ENCODE data around the gene SPATA24. TPM values are rescaled to one million over a fixed set of nuclear protein-coding genes. Genes with fewer than 3 reads are reported as not detected.

Gene SPATA24
- total and polyA plus RNA-seq, 2 of the 13 experiments (the other 11 are each of a cell fraction or from before 2014, with no cell fraction given) = 6.0 to 11.1 TPM

DNA sequence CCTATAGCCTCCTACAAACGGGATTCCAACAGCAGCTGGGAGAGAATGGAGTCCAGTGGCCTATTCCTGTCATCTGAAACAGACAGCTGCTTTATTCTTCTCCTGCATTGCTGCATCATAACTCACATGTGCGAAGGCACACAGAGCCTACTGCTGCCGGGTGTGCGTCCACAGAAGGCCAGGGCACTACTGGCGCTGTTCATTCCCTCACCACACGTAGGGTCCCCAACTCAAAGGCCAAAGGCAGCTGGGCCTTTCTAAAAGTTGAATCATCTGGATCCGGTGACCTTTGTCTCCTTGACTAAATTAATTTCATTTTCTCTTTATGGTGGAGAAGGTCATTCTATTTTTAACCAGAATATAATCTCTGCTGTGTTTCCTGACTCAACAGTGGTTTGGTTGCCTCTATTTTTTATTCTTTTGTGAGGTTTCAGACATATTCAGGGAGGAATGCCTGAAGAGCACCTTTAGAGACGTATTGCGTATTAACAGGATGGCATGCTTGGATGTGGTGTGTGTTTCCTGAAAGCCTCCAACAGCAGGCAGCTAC, 10.8 kb upstream of the SPATA24 start (continued):
- TF ChIP-seq, protein P1, sequence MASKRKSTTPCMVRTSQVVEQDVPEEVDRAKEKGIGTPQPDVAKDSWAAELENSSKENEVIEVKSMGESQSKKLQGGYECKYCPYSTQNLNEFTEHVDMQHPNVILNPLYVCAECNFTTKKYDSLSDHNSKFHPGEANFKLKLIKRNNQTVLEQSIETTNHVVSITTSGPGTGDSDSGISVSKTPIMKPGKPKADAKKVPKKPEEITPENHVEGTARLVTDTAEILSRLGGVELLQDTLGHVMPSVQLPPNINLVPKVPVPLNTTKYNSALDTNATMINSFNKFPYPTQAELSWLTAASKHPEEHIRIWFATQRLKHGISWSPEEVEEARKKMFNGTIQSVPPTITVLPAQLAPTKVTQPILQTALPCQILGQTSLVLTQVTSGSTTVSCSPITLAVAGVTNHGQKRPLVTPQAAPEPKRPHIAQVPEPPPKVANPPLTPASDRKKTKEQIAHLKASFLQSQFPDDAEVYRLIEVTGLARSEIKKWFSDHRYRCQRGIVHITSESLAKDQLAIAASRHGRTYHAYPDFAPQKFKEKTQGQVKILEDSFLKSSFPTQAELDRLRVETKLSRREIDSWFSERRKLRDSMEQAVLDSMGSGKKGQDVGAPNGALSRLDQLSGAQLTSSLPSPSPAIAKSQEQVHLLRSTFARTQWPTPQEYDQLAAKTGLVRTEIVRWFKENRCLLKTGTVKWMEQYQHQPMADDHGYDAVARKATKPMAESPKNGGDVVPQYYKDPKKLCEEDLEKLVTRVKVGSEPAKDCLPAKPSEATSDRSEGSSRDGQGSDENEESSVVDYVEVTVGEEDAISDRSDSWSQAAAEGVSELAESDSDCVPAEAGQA (IDR thresholded peaks at IDR 0.05; ENCODE audit: low read depth) = no peak
- TF ChIP-seq, protein P1 (CRISPR knock-in tag; IDR thresholded peaks at IDR 0.05; ENCODE audit: borderline replicate concordance) = no peak
- TF ChIP-seq, protein P2, sequence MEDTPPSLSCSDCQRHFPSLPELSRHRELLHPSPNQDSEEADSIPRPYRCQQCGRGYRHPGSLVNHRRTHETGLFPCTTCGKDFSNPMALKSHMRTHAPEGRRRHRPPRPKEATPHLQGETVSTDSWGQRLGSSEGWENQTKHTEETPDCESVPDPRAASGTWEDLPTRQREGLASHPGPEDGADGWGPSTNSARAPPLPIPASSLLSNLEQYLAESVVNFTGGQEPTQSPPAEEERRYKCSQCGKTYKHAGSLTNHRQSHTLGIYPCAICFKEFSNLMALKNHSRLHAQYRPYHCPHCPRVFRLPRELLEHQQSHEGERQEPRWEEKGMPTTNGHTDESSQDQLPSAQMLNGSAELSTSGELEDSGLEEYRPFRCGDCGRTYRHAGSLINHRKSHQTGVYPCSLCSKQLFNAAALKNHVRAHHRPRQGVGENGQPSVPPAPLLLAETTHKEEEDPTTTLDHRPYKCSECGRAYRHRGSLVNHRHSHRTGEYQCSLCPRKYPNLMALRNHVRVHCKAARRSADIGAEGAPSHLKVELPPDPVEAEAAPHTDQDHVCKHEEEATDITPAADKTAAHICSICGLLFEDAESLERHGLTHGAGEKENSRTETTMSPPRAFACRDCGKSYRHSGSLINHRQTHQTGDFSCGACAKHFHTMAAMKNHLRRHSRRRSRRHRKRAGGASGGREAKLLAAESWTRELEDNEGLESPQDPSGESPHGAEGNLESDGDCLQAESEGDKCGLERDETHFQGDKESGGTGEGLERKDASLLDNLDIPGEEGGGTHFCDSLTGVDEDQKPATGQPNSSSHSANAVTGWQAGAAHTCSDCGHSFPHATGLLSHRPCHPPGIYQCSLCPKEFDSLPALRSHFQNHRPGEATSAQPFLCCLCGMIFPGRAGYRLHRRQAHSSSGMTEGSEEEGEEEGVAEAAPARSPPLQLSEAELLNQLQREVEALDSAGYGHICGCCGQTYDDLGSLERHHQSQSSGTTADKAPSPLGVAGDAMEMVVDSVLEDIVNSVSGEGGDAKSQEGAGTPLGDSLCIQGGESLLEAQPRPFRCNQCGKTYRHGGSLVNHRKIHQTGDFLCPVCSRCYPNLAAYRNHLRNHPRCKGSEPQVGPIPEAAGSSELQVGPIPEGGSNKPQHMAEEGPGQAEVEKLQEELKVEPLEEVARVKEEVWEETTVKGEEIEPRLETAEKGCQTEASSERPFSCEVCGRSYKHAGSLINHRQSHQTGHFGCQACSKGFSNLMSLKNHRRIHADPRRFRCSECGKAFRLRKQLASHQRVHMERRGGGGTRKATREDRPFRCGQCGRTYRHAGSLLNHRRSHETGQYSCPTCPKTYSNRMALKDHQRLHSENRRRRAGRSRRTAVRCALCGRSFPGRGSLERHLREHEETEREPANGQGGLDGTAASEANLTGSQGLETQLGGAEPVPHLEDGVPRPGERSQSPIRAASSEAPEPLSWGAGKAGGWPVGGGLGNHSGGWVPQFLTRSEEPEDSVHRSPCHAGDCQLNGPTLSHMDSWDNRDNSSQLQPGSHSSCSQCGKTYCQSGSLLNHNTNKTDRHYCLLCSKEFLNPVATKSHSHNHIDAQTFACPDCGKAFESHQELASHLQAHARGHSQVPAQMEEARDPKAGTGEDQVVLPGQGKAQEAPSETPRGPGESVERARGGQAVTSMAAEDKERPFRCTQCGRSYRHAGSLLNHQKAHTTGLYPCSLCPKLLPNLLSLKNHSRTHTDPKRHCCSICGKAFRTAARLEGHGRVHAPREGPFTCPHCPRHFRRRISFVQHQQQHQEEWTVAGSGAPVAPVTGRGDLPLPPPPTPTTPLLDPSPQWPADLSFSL (CRISPR knock-in tag; IDR thresholded peaks at IDR 0.05) = no peak

Data from HepG2 (cell line).